ENCODE results near the gene IGFN1.
A peak's percentile ranks its signal among the peaks of the same experiment; 100 is the strongest.

The IGFN1 gene

DNA sequence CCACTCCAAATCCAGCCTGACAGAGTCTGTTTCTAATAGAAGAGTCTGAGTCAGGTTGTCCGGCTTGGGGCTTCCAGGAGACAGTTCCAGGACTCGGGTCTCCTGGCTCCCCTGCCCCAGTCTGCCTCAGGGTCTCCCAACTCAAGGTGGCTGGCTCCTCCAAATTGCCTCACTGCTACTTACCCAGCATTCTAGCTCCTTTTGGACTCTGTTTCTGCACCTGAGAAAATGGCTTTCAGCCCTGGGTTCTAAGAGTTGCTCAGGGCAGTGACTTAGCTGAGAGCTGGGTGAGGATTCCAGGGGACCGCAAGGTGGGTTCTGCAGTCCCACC is 5.5 kb upstream of the IGFN1 start:
- no peak for DNase-seq (ENCODE audit: low read depth in 2 of 2)

DNA sequence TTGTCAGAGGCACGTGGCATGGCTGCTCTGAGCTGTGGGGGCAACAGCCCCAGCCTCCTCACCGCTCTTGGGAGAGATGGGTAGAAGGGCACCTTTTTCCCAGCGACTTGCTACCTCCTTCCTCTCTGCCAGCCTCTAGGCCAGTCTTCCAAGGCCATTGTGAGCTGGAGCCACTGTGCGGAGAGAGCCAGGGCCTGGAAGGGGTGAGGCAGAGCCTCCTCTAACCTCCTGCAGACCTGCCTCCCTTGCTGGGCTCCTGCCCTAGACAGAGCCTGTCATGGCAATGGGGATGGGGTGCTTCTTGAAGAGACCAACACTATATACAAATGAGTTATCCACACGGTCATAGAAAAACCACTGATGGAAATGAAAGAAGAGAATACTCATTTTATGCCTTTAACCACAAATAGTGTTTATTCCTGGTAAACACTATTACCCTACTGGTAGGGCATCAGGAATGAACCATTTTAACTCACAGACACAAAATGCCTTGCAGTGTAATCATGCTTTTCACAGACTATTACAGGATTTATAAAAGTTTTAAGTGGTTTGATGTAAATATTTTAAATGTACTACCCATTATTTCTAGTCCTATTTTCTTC is 5.0 kb upstream of the IGFN1 start:
- DNase-seq (ENCODE audit: low read depth in 2 of 2), result no peak

DNA sequence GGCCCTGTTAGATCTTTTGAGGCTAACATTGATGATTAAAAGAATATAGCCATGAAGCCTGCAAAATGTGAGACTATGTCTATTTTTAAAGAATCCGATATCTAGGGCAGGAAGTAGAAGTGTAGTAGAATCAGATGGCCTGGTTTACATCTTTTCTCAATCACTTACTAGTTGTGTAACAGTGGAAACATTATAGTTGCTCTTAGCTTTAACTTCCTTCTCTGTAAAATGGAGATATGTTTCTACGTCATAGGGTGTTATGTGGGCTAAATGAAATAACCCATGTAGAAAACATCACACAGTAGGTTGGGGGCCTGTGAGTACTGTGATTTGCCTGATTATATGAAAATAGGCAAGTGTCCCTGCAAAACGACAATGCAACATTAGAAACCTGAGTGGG is 4.4 kb upstream of the IGFN1 start:
- DNase-seq (ENCODE audit: low read depth in 2 of 2), result no peak

DNA sequence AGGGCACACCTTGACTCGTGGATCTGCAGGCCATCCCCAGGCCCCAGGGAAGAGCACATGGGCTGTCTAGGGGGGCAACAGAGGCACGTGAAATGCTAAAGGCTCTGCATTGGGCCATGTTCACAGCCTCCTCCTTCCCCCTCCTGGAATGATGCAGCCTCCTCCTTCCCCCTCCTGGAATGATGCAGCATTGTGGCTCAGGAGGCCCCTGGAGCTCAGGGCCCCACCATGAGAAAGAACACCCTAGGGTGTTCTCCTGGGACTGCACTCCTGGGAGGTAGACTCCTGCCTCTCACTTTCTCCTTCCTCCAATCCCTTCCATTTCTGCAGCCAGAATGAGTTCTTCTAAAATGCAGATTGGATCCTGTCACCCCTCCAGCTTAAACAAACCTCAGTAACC is 1.5 kb upstream of the IGFN1 start:
- no peak for DNase-seq (ENCODE audit: low read depth in 2 of 2)

DNA sequence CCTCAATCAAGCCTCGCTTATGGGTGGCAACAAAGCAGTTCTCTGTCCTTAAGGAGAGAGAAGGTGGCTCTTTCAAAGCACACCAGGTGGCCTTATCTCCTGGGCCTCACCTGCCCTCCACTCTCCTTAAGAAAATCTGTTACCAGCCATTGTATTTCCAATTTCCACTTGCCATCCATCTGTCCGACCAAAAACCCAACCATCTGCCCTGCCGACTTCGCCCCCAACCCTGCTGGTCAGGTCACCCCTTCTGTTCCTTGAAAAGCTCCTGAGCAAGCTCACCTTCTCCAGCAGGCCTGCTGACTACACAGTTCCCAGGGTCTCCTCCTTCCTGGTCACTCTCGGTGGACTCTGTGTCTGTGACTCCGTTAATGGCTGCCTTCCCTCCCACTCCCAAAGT is 619 bp upstream of the IGFN1 start:
- DNase-seq (ENCODE audit: low read depth in 2 of 2), result no peak

DNA sequence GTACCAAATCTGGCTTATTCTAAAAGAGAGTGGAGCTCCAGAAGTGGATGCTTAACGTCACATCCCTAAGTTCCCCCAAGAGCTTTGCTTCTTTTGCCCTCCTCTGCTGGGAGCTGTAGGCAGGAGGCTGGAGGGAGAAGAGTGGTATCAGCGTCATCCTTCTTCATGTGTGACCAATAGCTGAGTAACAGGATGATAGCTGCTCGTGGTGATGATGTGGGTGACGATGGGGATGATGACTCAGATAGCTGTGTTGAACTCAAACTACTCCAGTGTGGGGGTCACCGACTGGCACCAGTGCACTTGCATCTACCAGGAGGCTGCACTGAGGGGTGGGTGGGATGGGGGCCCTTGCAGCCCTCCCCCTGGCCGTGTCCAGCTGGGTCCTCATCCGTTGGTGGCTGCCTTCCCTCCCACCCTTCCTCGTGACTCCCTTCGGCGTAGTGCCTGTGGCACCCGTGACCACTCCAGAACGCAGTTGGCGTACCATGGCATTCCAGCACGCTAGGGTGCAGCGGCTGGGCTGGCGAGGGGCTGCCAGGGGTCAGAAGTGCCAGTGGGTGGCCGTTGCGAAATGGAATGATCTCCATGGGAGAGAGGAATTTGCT is 1.1 kb downstream of the IGFN1 start:
- peak; percentile 77 to 81 for DNase-seq (ENCODE audit: low read depth in 2 of 2)

DNA sequence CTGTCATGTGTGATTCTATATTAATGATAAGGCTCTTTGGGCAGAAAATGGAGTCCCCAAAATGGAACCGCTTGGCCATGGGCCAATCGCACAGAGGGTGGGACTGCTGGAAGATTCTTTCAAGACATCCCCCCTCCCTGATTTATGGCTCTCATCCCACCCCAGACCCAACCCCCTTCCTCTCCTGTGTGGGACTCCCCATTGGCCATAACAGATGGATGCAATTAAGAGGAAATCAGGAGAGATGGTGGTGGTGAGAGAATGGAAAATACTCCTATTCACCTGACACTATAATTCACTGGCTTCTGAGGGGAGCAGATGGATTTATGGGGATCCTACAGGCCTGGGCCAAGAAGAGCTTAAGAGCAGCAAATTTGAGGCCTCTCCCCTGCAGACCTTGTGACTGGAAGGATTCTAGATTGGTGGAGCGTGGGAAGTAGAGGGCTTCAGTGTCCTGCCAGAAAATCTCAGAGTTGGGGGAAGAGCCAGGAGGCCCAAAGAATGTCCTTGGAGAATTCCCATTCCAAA is 1.7 kb downstream of the IGFN1 start:
- DNase-seq (ENCODE audit: low read depth in 2 of 2), result peak; percentile 86

DNA sequence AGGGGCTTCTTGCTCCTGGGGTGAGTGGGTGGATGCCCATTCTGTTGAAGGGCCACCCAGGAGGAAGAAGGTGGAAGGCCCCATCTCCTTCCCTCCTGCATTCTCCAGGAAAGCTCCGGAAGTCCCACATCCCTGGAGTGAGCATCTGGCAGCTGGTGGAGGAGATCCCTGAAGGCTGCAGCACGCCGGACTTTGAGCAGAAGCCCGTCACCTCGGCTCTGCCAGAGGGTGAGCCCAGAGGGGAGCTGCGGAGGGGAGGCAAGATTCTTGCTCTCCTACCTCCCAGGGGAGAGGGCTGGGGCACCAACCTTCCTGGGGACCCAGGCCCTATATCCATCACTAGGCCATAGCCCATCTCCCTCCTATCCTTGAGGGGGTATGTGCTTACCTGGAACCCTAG is 3.4 kb downstream of the IGFN1 start:
- no peak for DNase-seq (ENCODE audit: low read depth in 2 of 2)

DNA sequence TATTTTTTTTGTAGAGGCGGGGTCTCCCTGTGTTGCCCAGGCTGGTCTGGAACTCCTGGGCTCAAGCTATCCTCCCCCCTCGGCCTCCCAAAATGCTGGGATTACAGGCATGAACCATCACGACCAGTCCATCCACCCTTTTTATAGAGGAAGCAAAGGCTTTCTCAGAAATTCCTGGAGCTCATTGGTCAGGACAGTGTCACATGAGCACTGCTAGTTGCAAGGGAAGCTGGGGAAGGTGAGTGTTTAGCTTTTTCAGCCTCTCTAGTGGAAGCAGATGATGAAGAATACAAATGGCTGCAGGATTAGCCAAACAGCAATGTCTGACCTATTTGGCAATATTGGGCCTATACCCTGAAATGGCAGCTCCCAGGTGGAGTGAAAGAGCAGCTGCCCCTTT is 8.0 kb downstream of the IGFN1 start:
- DNase-seq (ENCODE audit: low read depth in 2 of 2), result no peak

DNA sequence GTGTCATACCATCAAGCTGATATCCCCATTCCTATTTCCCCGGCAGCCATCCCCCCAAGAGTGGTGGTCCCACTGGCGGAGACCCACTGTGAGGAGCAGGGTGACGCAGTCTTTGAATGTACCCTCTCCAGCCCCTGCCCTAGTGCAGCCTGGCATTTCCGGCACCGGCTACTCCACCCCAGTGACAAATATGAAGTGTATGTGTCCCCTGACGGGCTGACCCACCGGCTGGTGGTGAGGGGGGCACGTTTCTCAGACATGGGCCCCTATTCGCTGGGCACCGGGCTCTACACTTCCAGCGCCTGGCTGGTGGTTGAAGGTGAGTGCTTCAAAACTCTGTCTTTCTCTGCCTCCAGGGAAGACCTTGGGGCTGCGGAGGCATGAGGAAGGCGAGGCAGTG is 14.4 kb downstream of the IGFN1 start:
- no peak for DNase-seq (ENCODE audit: low read depth in 2 of 2)

DNA sequence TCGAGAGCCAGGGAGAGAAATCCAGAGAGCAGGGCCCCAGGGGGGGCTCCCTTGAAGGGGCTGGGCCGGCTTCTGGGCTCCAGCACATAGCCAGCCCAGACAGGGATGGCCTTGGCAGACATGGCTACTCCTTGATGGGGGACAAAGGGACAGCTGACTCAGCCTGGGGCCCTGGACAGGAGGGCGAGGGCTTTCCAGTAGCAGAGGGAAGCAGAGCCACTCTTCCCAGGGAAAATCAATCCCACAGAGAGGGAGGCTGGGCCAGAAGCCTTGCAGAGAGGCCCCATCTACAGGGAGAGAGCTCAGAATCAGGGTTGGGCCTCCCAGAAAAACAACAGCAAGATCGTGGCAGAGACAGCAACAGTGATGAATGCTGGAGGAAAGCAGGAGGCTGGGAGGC is 15.6 kb downstream of the IGFN1 start:
- DNase-seq (ENCODE audit: low read depth in 2 of 2), result no peak

DNA sequence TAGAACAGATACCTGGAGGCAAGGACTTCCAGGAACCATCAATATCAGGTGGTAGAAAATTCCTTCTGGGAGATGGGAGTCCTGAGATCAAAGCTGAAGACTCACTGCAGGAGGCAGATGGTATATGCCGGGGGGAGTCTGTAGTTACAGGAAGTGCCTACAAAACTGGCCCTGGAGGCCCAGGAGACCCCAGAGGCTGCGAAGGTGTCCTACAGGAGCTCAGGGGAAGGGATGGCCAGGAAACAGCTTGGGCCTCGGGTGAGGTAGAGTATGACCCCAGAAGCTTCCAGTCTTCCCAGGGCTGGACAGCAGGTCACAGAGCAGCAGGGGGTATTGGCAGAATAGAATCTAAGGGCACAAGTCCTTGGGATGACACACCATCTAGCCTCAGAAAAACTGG is 16.4 kb downstream of the IGFN1 start:
- DNase-seq (ENCODE audit: low read depth in 2 of 2), result no peak

DNA sequence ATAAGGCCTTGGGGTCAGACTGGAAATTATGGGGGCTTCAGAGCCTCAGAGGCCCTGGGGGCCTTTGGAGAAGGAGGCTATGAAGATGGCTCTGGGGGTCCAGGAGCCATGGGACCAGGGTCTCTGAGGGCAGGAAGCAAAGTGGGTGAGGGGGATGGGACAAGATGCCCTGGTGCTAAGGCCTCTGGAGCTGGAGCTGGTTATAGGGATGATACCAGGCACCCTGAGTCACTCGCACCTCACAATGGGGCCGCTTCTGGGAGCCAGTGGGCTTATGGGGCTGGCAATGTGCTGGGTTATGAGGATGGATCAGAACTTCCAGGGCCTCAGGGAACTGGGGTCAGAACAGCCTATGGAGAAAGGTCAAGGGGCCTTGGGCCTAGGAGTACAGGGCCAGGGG is 17.6 kb downstream of the IGFN1 start:
- no peak for DNase-seq (ENCODE audit: low read depth in 2 of 2)

DNA sequence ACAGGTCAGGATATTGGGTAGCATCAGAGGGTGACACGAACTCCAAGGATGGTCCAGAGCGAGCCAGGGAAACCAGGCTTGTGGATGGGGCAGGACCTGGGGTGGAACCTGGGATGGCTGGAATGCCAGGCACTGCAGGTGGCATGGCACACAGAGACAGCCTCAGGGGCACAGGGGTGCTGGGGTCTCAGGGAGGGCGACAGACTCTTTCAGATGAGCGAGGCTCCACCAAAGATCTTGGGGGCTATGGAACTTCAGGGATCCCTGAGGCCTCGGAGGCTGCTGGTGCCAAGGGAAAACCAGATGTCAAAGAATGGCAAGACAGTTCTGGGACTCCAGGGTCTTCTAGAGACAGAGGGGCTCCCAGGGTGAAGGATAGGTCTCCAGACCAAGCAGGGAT is 21.4 kb downstream of the IGFN1 start:
- no peak for DNase-seq (ENCODE audit: low read depth in 2 of 2)

DNA sequence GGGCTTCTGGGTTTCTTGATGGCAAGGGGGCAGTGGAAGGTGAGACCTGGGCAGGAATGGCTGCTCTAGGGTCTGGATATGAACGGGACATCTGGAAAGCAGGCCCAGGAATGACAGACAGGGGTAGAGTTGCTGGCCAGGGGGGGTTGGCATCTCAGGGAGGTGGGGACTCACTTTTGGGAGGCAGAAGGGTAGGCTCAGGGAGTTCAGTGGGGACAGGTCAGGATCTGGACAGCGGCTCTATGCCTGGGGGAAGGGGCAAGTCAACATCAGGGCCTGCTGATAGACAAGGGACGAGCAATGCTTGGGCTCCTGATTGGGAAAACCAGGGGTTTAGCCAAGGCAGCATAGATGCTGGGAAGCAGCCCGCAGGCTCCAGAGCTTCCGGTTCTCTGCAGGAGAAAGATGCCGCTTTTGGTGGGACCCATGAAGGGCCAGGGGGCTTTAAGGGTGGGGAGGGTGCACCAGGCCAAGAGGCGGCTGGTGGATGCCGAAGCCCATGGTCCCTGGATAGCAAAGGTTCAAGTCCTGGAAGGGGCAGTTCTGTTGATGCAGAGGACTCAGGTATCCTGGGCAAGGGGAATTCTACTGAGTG is 21.9 kb downstream of the IGFN1 start:
- DNase-seq (ENCODE audit: low read depth in 2 of 2), result no peak

DNA sequence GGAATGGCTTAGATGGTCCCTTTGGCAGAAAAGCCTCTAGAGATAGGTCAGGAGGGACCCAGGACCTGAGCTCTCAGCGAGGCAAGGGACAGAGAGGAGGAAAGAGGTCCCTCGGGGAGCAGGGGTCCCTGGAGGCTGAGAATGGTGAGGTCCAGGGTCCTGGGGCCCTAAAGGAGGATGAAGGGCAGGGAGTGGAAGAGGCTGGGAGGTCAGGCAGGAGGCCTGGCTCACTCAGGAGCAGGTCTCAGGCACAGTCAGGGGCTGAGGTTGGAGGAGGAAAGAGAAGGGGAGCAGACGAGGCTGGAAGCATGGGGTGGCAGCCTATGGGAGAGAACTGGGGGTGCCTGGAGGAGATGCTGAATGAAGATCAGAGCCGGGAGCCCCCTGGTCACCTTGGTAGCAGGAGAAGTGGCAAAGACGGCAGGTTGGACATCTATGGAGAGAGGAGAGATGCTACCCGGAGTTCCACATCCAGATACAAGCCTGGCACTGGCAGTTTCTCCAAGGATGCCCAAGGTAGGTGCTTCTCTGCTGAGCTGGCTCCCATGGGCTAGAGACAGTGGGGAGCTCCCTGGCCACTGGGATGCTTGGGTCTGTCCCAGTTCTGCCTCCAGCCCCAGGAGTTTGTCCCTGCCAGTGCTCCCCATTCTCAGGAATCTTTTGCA is 22.6 kb downstream of the IGFN1 start:
- DNase-seq (ENCODE audit: low read depth in 2 of 2), result no peak

DNA sequence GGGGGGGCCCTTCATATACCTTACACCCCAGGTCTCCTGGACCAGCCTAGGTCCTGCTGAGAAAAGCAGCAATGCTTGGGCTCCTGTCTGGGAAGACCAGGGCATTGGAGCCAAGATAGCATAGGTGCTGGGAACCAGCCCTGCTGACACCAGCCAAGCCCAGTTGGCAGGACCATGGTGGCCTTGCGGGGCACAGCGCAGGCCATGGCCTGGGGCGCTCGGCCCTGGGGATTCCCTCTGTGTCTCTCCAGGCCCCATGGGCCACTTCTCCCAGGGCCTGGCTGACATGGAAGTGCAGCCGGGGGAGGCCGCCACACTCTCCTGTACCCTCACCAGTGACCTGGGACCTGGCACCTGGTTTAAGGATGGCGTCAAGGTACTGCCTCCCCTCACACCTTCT is 23.3 kb downstream of the IGFN1 start:
- DNase-seq (ENCODE audit: low read depth in 2 of 2), result no peak

DNA sequence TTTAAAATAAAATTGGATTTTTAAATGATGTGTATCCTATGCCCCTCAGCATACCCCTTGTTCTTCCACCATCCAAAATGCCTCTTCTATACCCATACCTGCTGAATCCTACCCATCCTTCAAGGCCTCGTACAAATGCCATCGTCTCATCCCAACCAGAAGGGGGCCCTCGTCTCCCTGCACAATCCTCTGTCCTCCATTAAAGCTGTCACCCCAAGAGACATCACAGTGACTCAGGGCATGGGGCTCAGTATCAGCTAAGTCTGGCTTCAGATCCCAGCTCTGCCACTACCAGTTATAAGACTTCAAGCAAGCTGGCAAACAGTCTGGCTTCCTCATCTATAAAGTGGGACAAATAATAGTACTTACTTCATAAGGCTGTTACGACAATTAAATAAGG is 23.8 kb downstream of the IGFN1 start:
- no peak for DNase-seq (ENCODE audit: low read depth in 2 of 2)

DNA sequence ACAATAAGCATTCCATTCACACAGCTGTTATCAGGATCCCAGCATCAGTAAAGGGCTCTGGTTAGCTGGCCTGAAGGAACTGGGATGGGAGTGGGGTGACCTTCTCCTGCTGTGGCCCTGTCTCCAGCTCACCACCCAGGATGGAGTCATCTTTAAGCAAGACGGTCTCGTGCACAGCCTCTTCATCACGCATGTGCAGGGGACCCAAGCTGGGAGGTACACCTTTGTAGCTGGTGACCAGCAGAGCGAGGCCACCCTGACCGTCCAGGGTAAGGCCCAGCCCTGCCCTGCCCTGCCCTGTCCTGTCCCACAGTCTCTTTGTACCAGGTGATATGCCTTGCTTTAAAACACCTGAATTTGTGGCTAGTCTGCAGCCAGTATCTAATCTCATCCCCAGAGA is 24.3 kb downstream of the IGFN1 start:
- no peak for DNase-seq (ENCODE audit: low read depth in 2 of 2)

DNA sequence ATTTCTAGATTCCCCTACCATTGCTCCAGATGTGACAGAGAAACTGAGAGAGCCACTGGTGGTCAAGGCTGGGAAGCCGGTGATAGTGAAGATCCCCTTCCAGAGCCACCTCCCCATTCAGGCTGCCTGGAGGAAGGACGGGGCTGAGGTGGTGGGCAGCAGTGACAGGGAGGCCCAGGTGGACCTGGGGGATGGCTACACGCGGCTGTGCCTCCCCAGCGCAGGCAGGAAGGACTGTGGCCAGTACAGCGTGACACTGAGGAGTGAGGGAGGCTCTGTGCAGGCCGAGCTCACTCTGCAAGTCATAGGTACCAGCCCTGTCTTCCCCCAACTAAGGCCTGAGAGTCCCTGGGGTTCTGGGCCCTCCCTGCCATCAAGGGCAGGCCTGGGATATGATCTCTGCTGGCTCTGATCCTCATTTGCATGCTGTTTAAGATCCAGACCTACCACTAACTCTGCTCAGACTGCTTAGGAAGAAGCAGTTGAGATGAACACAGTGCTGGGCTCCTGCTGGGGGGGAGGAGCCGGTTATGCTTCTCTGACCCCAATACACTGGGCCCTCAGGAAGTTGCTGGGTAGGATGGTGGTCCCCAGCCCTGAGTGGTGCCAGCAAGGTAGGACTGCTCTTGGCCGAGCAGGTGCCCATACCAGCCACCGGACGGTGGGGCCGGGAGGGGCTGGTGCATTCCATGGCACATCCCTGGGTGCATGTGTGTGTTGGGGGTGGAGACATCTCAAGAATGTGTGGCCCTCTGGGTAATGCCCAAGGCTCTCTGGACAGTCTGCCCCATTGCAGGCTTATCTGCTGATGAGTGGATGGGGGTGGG is 25.1 kb downstream of the IGFN1 start:
- no peak for DNase-seq (ENCODE audit: low read depth in 2 of 2)

DNA sequence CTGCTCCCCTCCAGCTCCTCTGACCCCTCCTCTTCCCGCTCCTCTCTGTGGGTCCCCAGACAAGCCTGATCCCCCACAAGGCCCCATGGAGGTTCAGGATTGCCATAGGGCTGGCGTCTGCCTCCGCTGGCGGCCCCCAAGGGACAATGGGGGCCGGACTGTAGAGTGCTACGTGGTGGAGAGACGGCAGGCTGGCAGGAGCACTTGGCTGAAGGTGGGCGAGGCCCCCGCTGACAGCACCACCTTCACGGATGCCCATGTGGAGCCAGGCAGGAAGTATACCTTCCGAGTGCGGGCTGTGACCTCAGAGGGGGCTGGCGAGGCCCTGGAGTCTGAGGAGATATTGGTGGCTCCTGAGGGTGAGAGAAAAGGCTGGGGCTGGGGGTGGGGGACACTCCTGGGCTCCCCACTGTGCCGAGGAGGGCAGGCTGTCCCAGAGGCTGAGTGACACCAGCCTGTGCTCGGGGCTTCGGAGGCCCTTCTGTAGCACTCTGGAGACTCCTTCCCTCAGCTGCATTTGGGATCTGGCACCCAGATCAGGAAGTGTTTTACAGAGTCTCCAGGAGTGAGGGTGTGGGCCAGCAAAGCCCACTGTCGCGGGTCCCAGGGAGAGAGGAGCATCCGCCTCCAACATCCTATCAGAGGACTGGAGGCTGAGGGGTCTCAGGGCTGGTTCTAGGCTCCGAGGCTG is 25.9 kb downstream of the IGFN1 start:
- no peak for DNase-seq (ENCODE audit: low read depth in 2 of 2)

DNA sequence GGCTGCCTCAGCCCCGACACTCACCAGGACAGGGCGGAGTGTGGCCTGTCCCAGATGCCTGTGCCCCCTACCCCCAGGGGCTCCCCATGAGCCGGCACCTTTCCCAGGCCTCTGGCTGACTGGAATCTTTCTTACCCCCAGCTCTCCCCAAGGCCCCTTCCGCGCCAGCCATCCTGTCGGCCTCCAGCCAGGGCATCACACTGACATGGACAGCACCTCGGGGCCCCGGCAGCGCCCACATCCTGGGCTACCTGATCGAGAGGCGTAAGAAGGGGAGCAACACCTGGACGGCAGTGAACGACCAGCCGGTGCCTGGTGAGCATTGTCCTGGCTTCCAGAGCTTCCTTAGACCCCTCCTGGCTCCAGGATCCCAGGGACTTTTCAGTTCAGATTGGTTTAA is 26.5 kb downstream of the IGFN1 start:
- no peak for DNase-seq (ENCODE audit: low read depth in 2 of 2)

Data from fibroblast of skin of left quadriceps (primary cell).